Ovary (tissue), 3 donors: ENCODE measurements around the gene WIPF3.

Experiments used
- CTCF ChIP-seq, 3 donors: fragments of 450-650 bp in 2 of 3; fragments of 200-600 bp in 1 of 3; IDR thresholded peaks; one replicate each; pipeline versions ENCODE4 v1.5.1 to v1.8.0; 2016 to 2022; ENCODE audit warnings: antibody characterized with exemption in 3 of 3, mild to moderate bottlenecking in 1 of 3
- EP300 ChIP-seq: sonication (generic); formaldehyde crosslinking; IDR thresholded peaks from one replicate; pipeline ENCODE4 v1.6.1; 2017; ENCODE audit warnings: antibody characterized with exemption
- POLR2A ChIP-seq: fragments of 450-650 bp; IDR thresholded peaks from one replicate; pipeline ENCODE4 v1.6.1; 2017; ENCODE audit warnings: antibody characterized with exemption, mild to moderate bottlenecking, moderate library complexity
- donor health status: DM: no; HTN: no; CAD: no.

GRCh38 chr7:29890251-29890650 is 83.9 kb downstream of the WIPF3 start:
- TF ChIP-seq CTCF (IDR thresholded peaks at IDR 0.05) = no peak
- TF ChIP-seq POLR2A = no peak
- no peak for TF ChIP-seq EP300
